Karpas-422 (cell line): ENCODE results near the gene PKD2L1. TPM values are rescaled to one million over a fixed set of nuclear protein-coding genes. Genes with fewer than 3 reads are reported as not detected.

Experiments
- DNase-seq: peaks from one replicate; pipeline ENCODE4 v3.0.0-alpha.2; 2015
- H2AFZ ChIP-seq: fragments of 200-600 bp; sonication (generic); 2 replicates; pipeline ENCODE4 v1.6.1; 2014; ENCODE audit warnings: antibody characterized with exemption, low read length, mixed read lengths
- H3K27ac ChIP-seq: fragments of 200-600 bp; sonication (generic); 2 replicates; pipeline ENCODE4 v1.5.1; 2014; ENCODE audit warnings: mild to moderate bottlenecking, low read length, moderate library complexity
- H3K27me3 ChIP-seq: fragments of 200-600 bp; sonication (generic); 2 replicates; pipeline ENCODE4 v1.6.1; 2014; ENCODE audit warnings: low read length, mixed read lengths
- H3K36me3 ChIP-seq: fragments of 200-600 bp; sonication (generic); 2 replicates; pipeline ENCODE4 v1.6.1; 2014; ENCODE audit warnings: low read length, mixed read lengths; ENCODE audit not compliant: insufficient read depth
- H3K4me1 ChIP-seq: fragments of 200-600 bp; sonication (generic); 2 replicates; pipeline ENCODE4 v1.6.1; 2014; ENCODE audit warnings: mild to moderate bottlenecking, low read length, mixed read lengths
- H3K4me2 ChIP-seq: fragments of 200-600 bp; sonication (generic); 2 replicates; pipeline ENCODE4 v1.6.1; 2014; ENCODE audit warnings: low read length, low read depth, mild to moderate bottlenecking; ENCODE audit not compliant: poor library complexity, severe bottlenecking
- H3K4me3 ChIP-seq: fragments of 200-600 bp; sonication (generic); 2 replicates; pipeline ENCODE4 v1.5.1; 2014; ENCODE audit warnings: mild to moderate bottlenecking, antibody characterized with exemption, low read length, mixed read lengths
- H3K79me2 ChIP-seq: fragments of 200-600 bp; sonication (generic); 2 replicates; pipeline ENCODE4 v1.6.1; 2014; ENCODE audit warnings: mild to moderate bottlenecking, low read length, mixed read lengths
- H3K9ac ChIP-seq: fragments of 200-600 bp; sonication (generic); 2 replicates; pipeline ENCODE4 v1.6.0; 2014; ENCODE audit warnings: low read length
- H3K9me2 ChIP-seq: fragments of 200-600 bp; sonication (generic), shearing (Covaris generic); replicated peaks from 2 replicates; pipeline ENCODE4 v1.6.0; 2014; ENCODE audit warnings: mild to moderate bottlenecking, low read length, moderate library complexity; ENCODE audit not compliant: insufficient read depth
- H3K9me3 ChIP-seq: fragments of 300-700, 200-600 bp; sonication (generic); 2 replicates; pipeline ENCODE4 v1.6.1; 2014; ENCODE audit warnings: low read length, mixed read lengths
- H4K20me1 ChIP-seq: fragments of 200-600 bp; sonication (generic); 2 replicates; pipeline ENCODE4 v1.6.1; 2014; ENCODE audit warnings: mild to moderate bottlenecking, antibody characterized with exemption, low read length, low read depth; ENCODE audit not compliant: insufficient read depth
- total RNA-seq: library from RNA; depleted of rRNA; stranded (reverse); fragments of >200 nt; shearing (Covaris generic); gene quantifications from 2 replicates; pipeline ENCODE4 v1.2.3, GENCODE V29; 2014; ENCODE audit warnings: low replicate concordance

PKD2L1 gene
- total RNA-seq, 1 experiment from 2014 or later, result 0.07 TPM

- Histone ChIP-seq H3K9me2 (no peaks in the 10 kb centered on the region), H3K9ac (no peak overlapping the region), H3K27me3 (no peaks in the 10 kb centered on the region), H3K4me1 (peaks cover 9% of the 10 kb centered on the region), H3K79me2 (no peaks in the 10 kb centered on the region; the same call in 1 of the 2 replicates), H3K36me3 (peaks cover 71% of the 10 kb centered on the region), H3K9me3 (no peaks in the 10 kb centered on the region), H4K20me1 (peaks cover 41% of the 10 kb centered on the region), H2AFZ (no peak overlapping the region), H3K27ac (peak overlapping the region; percentile 30; the same call in 1 of the 2 replicates), H3K4me2 (no peak overlapping the region), H3K4me3 (no peak overlapping the region)
- no peak for DNase-seq
Observed at GRCh38 chr10:100359529-100360150, 29.6 kb upstream of the PKD2L1 start.

- H3K27ac ChIP-seq, result peak overlapping the region; percentile 30; the same call in 1 of the 2 replicates
- H3K79me2 ChIP-seq, result peaks cover 5% of the 10 kb centered on the region; the same call in 1 of the 2 replicates
- DNase-seq, result no peak
- peaks cover 42% of the 10 kb centered on the region for H4K20me1 ChIP-seq
- H3K27me3 ChIP-seq, result no peaks in the 10 kb centered on the region
- no peak overlapping the region for H3K9ac ChIP-seq
- no peaks in the 10 kb centered on the region for H3K9me2 ChIP-seq
- no peaks in the 10 kb centered on the region for H3K9me3 ChIP-seq
- H3K4me3 ChIP-seq, result no peak overlapping the region
- no peak overlapping the region for H3K4me2 ChIP-seq
- H2AFZ ChIP-seq, result no peak overlapping the region
- H3K4me1 ChIP-seq, result peaks cover 9% of the 10 kb centered on the region
- H3K36me3 ChIP-seq, result peaks cover 77% of the 10 kb centered on the region
Observed at GRCh38 chr10:100359030-100359432, 29.0 kb upstream of the PKD2L1 start.

- Histone ChIP-seq H3K4me1 (peaks cover 9% of the 10 kb centered on the region), H3K9me3 (no peaks in the 10 kb centered on the region), H3K9me2 (no peaks in the 10 kb centered on the region), H3K4me2 (no peak overlapping the region), H4K20me1 (peaks cover 53% of the 10 kb centered on the region), H3K27me3 (no peaks in the 10 kb centered on the region), H3K4me3 (no peak overlapping the region), H2AFZ (no peak overlapping the region), H3K79me2 (peaks cover 17% of the 10 kb centered on the region; the same call in 1 of the 2 replicates), H3K36me3 (peaks cover 84% of the 10 kb centered on the region), H3K27ac (no peak overlapping the region), H3K9ac (no peak overlapping the region)
- no peak for DNase-seq
Observed at GRCh38 chr10:100357059-100357858, 27.2 kb upstream of the PKD2L1 start.

- Histone ChIP-seq H4K20me1 (peaks cover 61% of the 10 kb centered on the region), H3K79me2 (peaks cover 26% of the 10 kb centered on the region), H3K4me3 (no peak overlapping the region), H2AFZ (no peak overlapping the region), H3K4me2 (no peak overlapping the region), H3K9ac (no peak overlapping the region), H3K9me2 (no peaks in the 10 kb centered on the region), H3K27me3 (no peaks in the 10 kb centered on the region), H3K9me3 (no peaks in the 10 kb centered on the region), H3K27ac (no peak overlapping the region), H3K36me3 (peaks cover 90% of the 10 kb centered on the region), H3K4me1 (peaks cover 11% of the 10 kb centered on the region)
- DNase-seq, result no peak
Observed at GRCh38 chr10:100356067-100357017, 26.3 kb upstream of the PKD2L1 start.

- Histone ChIP-seq H3K79me2 (peaks cover 39% of the 10 kb centered on the region), H4K20me1 (peaks cover 71% of the 10 kb centered on the region), H3K27ac (no peak overlapping the region), H3K9ac (no peak overlapping the region), H3K36me3 (peaks cover 90% of the 10 kb centered on the region), H3K9me2 (no peaks in the 10 kb centered on the region), H3K9me3 (no peaks in the 10 kb centered on the region), H3K4me2 (no peak overlapping the region), H2AFZ (no peak overlapping the region), H3K4me3 (no peak overlapping the region), H3K27me3 (no peaks in the 10 kb centered on the region), H3K4me1 (peaks cover 24% of the 10 kb centered on the region)
- no peak for DNase-seq
Observed at GRCh38 chr10:100355086-100355485, 25.1 kb upstream of the PKD2L1 start.

GRCh38 chr10:100353770-100354485 lies 23.9 kb upstream of the PKD2L1 start:
- H2AFZ ChIP-seq, result no peak overlapping the region
- peaks cover 71% of the 10 kb centered on the region for H4K20me1 ChIP-seq
- peaks cover 90% of the 10 kb centered on the region for H3K36me3 ChIP-seq
- peaks cover 51% of the 10 kb centered on the region for H3K79me2 ChIP-seq
- no peak for DNase-seq
- peaks cover 36% of the 10 kb centered on the region for H3K4me1 ChIP-seq
- H3K4me2 ChIP-seq, result no peak overlapping the region
- H3K27ac ChIP-seq, result no peak overlapping the region
- no peak overlapping the region for H3K4me3 ChIP-seq
- no peaks in the 10 kb centered on the region for H3K27me3 ChIP-seq
- no peaks in the 10 kb centered on the region for H3K9me2 ChIP-seq
- no peaks in the 10 kb centered on the region for H3K9me3 ChIP-seq
- no peak overlapping the region for H3K9ac ChIP-seq

GRCh38 chr10:100350914-100351485 lies 21.0 kb upstream of the PKD2L1 start:
- Histone ChIP-seq H3K4me1 (peaks cover 43% of the 10 kb centered on the region), H4K20me1 (peaks cover 69% of the 10 kb centered on the region), H3K27ac (peak overlapping the region; percentile 94), H2AFZ (no peak overlapping the region), H3K27me3 (no peaks in the 10 kb centered on the region), H3K4me2 (peak overlapping the region; percentile 94), H3K9me3 (no peaks in the 10 kb centered on the region), H3K9ac (peak overlapping the region; percentile 97; the same call in 1 of the 2 replicates), H3K4me3 (peak overlapping the region; percentile 84; the same call in 1 of the 2 replicates), H3K9me2 (no peaks in the 10 kb centered on the region), H3K36me3 (peaks cover 85% of the 10 kb centered on the region), H3K79me2 (peaks cover 70% of the 10 kb centered on the region)
- no peak for DNase-seq
